Measurements from ENCODE around the gene TENM4.

DNA sequence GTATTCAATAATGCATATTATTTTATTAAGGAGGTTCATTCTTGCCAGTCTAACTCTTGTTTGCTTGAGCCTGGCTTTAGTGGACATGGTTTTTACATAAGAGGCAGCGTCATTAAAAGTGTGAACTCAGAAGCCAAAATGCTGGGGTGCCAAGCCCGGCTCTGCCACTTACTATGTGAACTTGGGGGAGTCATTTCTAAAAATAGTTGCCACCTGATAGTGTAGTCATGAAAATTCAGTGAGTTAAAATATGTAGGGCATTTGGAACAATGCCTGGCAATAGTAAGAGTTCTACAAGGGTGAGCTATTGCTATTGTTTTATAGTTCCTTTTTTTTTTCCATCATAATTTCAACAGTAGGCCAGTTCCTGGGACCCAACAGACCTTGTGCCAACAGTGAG is 49.9 kb downstream of the TENM4 start:
- TF ChIP-seq, protein P1, sequence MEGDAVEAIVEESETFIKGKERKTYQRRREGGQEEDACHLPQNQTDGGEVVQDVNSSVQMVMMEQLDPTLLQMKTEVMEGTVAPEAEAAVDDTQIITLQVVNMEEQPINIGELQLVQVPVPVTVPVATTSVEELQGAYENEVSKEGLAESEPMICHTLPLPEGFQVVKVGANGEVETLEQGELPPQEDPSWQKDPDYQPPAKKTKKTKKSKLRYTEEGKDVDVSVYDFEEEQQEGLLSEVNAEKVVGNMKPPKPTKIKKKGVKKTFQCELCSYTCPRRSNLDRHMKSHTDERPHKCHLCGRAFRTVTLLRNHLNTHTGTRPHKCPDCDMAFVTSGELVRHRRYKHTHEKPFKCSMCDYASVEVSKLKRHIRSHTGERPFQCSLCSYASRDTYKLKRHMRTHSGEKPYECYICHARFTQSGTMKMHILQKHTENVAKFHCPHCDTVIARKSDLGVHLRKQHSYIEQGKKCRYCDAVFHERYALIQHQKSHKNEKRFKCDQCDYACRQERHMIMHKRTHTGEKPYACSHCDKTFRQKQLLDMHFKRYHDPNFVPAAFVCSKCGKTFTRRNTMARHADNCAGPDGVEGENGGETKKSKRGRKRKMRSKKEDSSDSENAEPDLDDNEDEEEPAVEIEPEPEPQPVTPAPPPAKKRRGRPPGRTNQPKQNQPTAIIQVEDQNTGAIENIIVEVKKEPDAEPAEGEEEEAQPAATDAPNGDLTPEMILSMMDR (tag by site-specific recombination; IDR thresholded peaks at IDR 0.05): no peak
- TF ChIP-seq ZBTB7A (tag by site-specific recombination; IDR thresholded peaks at IDR 0.05; ENCODE audit: low read depth) (no peak), ZNF449 (tag by site-specific recombination; IDR thresholded peaks at IDR 0.05) (no peak), ZNF274 (IDR thresholded peaks at IDR 0.05; ENCODE audit: low read length) (no peak), ZNF274 (tag by site-specific recombination; IDR thresholded peaks at IDR 0.05; ENCODE audit: borderline replicate concordance) (no peak), TCF7L2 (IDR thresholded peaks at IDR 0.05; ENCODE audit: borderline replicate concordance, low read depth, low read length) (no peak), SP7 (tag by site-specific recombination; IDR thresholded peaks at IDR 0.05) (no peak), ZNF10 (tag by site-specific recombination; IDR thresholded peaks at IDR 0.05) (no peak), GLI2 (tag by site-specific recombination; IDR thresholded peaks at IDR 0.05; ENCODE audit: borderline replicate concordance, low read depth) (no peak), ZNF776 (tag by site-specific recombination; IDR thresholded peaks at IDR 0.05; ENCODE audit: borderline replicate concordance) (no peak), ZNF549 (tag by site-specific recombination; IDR thresholded peaks at IDR 0.05) (no peak)
- TF ChIP-seq, protein P2, sequence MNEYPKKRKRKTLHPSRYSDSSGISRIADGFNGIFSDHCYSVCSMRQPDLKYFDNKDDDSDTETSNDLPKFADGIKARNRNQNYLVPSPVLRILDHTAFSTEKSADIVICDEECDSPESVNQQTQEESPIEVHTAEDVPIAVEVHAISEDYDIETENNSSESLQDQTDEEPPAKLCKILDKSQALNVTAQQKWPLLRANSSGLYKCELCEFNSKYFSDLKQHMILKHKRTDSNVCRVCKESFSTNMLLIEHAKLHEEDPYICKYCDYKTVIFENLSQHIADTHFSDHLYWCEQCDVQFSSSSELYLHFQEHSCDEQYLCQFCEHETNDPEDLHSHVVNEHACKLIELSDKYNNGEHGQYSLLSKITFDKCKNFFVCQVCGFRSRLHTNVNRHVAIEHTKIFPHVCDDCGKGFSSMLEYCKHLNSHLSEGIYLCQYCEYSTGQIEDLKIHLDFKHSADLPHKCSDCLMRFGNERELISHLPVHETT (tag by site-specific recombination; IDR thresholded peaks at IDR 0.05): no peak
- TF ChIP-seq, protein P3, sequence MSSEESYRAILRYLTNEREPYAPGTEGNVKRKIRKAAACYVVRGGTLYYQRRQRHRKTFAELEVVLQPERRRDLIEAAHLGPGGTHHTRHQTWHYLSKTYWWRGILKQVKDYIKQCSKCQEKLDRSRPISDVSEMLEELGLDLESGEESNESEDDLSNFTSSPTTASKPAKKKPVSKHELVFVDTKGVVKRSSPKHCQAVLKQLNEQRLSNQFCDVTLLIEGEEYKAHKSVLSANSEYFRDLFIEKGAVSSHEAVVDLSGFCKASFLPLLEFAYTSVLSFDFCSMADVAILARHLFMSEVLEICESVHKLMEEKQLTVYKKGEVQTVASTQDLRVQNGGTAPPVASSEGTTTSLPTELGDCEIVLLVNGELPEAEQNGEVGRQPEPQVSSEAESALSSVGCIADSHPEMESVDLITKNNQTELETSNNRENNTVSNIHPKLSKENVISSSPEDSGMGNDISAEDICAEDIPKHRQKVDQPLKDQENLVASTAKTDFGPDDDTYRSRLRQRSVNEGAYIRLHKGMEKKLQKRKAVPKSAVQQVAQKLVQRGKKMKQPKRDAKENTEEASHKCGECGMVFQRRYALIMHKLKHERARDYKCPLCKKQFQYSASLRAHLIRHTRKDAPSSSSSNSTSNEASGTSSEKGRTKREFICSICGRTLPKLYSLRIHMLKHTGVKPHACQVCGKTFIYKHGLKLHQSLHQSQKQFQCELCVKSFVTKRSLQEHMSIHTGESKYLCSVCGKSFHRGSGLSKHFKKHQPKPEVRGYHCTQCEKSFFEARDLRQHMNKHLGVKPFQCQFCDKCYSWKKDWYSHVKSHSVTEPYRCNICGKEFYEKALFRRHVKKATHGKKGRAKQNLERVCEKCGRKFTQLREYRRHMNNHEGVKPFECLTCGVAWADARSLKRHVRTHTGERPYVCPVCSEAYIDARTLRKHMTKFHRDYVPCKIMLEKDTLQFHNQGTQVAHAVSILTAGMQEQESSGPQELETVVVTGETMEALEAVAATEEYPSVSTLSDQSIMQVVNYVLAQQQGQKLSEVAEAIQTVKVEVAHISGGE (tag by site-specific recombination; conservative IDR thresholded peaks at IDR 0.05; ENCODE audit: low read depth): no peak
- TF ChIP-seq, protein P4, sequence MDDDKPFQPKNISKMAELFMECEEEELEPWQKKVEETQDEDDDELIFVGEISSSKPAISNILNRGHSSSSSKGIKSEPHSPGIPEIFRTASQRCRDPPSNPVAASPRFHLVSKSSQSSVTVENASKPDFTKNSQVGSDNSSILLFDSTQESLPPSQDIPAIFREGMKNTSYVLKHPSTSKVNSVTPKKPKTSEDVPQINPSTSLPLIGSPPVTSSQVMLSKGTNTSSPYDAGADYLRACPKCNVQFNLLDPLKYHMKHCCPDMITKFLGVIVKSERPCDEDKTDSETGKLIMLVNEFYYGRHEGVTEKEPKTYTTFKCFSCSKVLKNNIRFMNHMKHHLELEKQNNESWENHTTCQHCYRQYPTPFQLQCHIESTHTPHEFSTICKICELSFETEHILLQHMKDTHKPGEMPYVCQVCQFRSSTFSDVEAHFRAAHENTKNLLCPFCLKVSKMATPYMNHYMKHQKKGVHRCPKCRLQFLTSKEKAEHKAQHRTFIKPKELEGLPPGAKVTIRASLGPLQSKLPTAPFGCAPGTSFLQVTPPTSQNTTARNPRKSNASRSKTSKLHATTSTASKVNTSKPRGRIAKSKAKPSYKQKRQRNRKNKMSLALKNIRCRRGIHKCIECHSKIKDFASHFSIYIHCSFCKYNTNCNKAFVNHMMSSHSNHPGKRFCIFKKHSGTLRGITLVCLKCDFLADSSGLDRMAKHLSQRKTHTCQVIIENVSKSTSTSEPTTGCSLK (tag by site-specific recombination; IDR thresholded peaks at IDR 0.05): no peak
